IPS-11a (cell line): ENCODE measurements around the gene FAM168A.

Experiments
- H3K4me3 ChIP-seq: one replicate; pipeline ENCODE4 v1.5.1; 2013; ENCODE audit warnings: low read depth, low read length, control low read depth

The FAM168A gene

DNA sequence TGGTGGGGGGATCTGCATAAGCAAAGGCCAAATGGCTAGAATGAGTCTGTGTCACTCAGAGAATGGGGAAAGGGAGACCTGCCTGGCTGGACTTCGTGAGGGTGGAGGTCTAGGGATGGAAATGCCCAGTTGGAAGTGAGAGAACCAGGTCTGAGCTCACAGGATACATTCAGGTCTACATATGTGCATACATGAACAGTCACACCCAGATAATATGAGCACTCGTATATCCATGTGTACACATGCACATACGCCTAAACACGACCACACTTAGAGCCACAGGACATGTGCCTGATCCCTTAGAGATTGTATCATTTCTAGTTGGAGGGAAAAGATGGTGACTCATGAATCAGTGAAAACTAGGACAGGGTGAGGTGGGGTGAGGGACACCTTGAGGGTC is 242.8 kb downstream of the FAM168A start:
- H3K4me3 ChIP-seq: no peak overlapping the region

- no peak overlapping the region for H3K4me3 ChIP-seq
Measured at GRCh38 chr11:73353422-73353821, 244.5 kb downstream of the FAM168A start.

- H3K4me3 ChIP-seq: no peak overlapping the region
Measured at GRCh38 chr11:73350908-73351636, 246.8 kb downstream of the FAM168A start.
